ELF-1 (cell line): Measurements from ENCODE around the gene AGFG2.
"Not testable (repeated sequence)": the region's sequence is repeated elsewhere in the genome, so short reads cannot be mapped to it uniquely, and the experiment has no call there.

Source experiments
- DNase-seq: peaks from one replicate; pipeline ENCODE4 v3.0.0-alpha.2; 2016; ENCODE audit warnings: low read depth, low spot score

AGFG2 gene

GRCh38 chr7:100548446-100548845, 9.4 kb downstream of the AGFG2 start:
- not testable (repeated sequence) for DNase-seq

- DNase-seq, result no peak
Measured at GRCh38 chr7:100552532-100552931, 13.5 kb downstream of the AGFG2 start.

- no peak for DNase-seq
Measured at GRCh38 chr7:100553032-100553431, 14.0 kb downstream of the AGFG2 start.

- DNase-seq, result no peak
Measured at GRCh38 chr7:100555701-100556100, 16.7 kb downstream of the AGFG2 start.

- DNase-seq, result no peak
Measured at GRCh38 chr7:100556541-100556940, 17.5 kb downstream of the AGFG2 start.

- no peak for DNase-seq
Measured at GRCh38 chr7:100559127-100559526, 20.1 kb downstream of the AGFG2 start.

GRCh38 chr7:100561491-100562194, 22.6 kb downstream of the AGFG2 start:
- DNase-seq, result no peak

- no peak for DNase-seq
Measured at GRCh38 chr7:100562195-100563099, 23.4 kb downstream of the AGFG2 start.

- no peak for DNase-seq
Measured at GRCh38 chr7:100563100-100563564, 24.1 kb downstream of the AGFG2 start.

- DNase-seq, result peak; percentile 77
Measured at GRCh38 chr7:100563809-100564400, 24.9 kb downstream of the AGFG2 start.

GRCh38 chr7:100564405-100564804, 25.4 kb downstream of the AGFG2 start:
- DNase-seq, result not testable (repeated sequence)

GRCh38 chr7:100565133-100565571, 26.1 kb downstream of the AGFG2 start:
- DNase-seq, result no peak

- DNase-seq, result no peak
Measured at GRCh38 chr7:100566018-100566531, 27.1 kb downstream of the AGFG2 start.

- DNase-seq, result no peak
Measured at GRCh38 chr7:100567031-100567730, 28.2 kb downstream of the AGFG2 start.

GRCh38 chr7:100567751-100568175, 28.8 kb downstream of the AGFG2 start:
- DNase-seq, result no peak

GRCh38 chr7:100568176-100568895, 29.3 kb downstream of the AGFG2 start:
- DNase-seq, result no peak

- peak; percentile 87 for DNase-seq
Measured at GRCh38 chr7:100568896-100569844, 30.2 kb downstream of the AGFG2 start.

- DNase-seq, result peak; percentile 77
Measured at GRCh38 chr7:100570954-100571828, 32.2 kb downstream of the AGFG2 start.

GRCh38 chr7:100571829-100572116, 32.8 kb downstream of the AGFG2 start:
- no peak for DNase-seq
